ENCODE results near the gene RPS6KB1.
"Not testable (repeated sequence)": the region's sequence is repeated elsewhere in the genome, so short reads cannot be mapped to it uniquely, and the experiment has no call there.

Gene RPS6KB1

GRCh38 chr17:59851439-59852375, 41.2 kb upstream of the RPS6KB1 start:
- in situ Hi-C loops (cut with MboI; ENCODE audit: low pct_unique_long_range_greater_than_20kb, low sequenced_read_pairs, unreplicated experiment) = no loop called here
- TF ChIP-seq CTCF (IDR thresholded peaks at IDR 0.05; ENCODE audit: extremely low read depth, insufficient read depth, missing control alignments) = no peak
- DNase-seq (ENCODE audit: low spot score) = no peak

GRCh38 chr17:59852847-59853167, 40.1 kb upstream of the RPS6KB1 start:
- in situ Hi-C loops (cut with MboI; ENCODE audit: low pct_unique_long_range_greater_than_20kb, low sequenced_read_pairs, unreplicated experiment); DNase-seq (ENCODE audit: low spot score): not testable (repeated sequence)

GRCh38 chr17:59853168-59853918, 39.6 kb upstream of the RPS6KB1 start:
- peak; percentile 46 for TF ChIP-seq CTCF (IDR thresholded peaks at IDR 0.05; ENCODE audit: extremely low read depth, insufficient read depth, missing control alignments)
- DNase-seq (ENCODE audit: low spot score) = no peak
- in situ Hi-C loops (cut with MboI; ENCODE audit: low pct_unique_long_range_greater_than_20kb, low sequenced_read_pairs, unreplicated experiment) = no loop called here

- in situ Hi-C loops (cut with MboI; ENCODE audit: low pct_unique_long_range_greater_than_20kb, low sequenced_read_pairs, unreplicated experiment); DNase-seq (ENCODE audit: low spot score): not testable (repeated sequence)
Measured at GRCh38 chr17:59853919-59854729, 38.8 kb upstream of the RPS6KB1 start.

- no peak for DNase-seq (ENCODE audit: low spot score)
- in situ Hi-C loops (cut with MboI; ENCODE audit: low pct_unique_long_range_greater_than_20kb, low sequenced_read_pairs, unreplicated experiment) = no loop called here
- TF ChIP-seq CTCF (IDR thresholded peaks at IDR 0.05; ENCODE audit: extremely low read depth, insufficient read depth, missing control alignments) = no peak
Measured at GRCh38 chr17:59856859-59857794, 35.8 kb upstream of the RPS6KB1 start.

GRCh38 chr17:59858167-59858816, 34.6 kb upstream of the RPS6KB1 start:
- no peak for DNase-seq (ENCODE audit: low spot score)
- no peak for TF ChIP-seq CTCF (IDR thresholded peaks at IDR 0.05; ENCODE audit: extremely low read depth, insufficient read depth, missing control alignments)
- in situ Hi-C loops (cut with MboI; ENCODE audit: low pct_unique_long_range_greater_than_20kb, low sequenced_read_pairs, unreplicated experiment) = no loop called here
